ENCODE results near the gene HMX2. TPM values are rescaled to one million over a fixed set of nuclear protein-coding genes. Genes with fewer than 3 reads are reported as not detected.

Gene HMX2
- total RNA-seq, 1 experiment from 2014 or later = 2.7 TPM

- TF ChIP-seq POLR2AphosphoS5 (IDR thresholded peaks at IDR 0.05; ENCODE audit: low read depth, low read length) (no peak), SIN3A (IDR thresholded peaks at IDR 0.05; ENCODE audit: borderline replicate concordance, insufficient read depth, low read depth, low read length) (no peak), REST (IDR thresholded peaks at IDR 0.05; ENCODE audit: insufficient read depth in 1 of 2, low read depth in 2 of 2, low read length in 1 of 2) (no peak)
- POLR2A ChIA-PET = no interaction called here
Observed at GRCh38 chr10:123103944-123104343, 44.0 kb upstream of the HMX2 start.

GRCh38 chr10:123109466-123109865, 38.5 kb upstream of the HMX2 start:
- H3K27ac ChIP-seq (ENCODE audit: low read length) = no peak overlapping the region
- no peak overlapping the region for H3K4me3 ChIP-seq (ENCODE audit: low read depth in 2 of 2, low read length in 2 of 2)
- H3K27me3 ChIP-seq (ENCODE audit: control insufficient read depth, insufficient read depth, low read length) = no peaks in the 10 kb centered on the region
- no peaks in the 10 kb centered on the region for H3K9me3 ChIP-seq (ENCODE audit: control insufficient read depth, insufficient read depth, low read depth, low read length)
- CTCF ChIA-PET = no interaction called here
- POLR2A ChIA-PET = no interaction called here
- no peaks in the 10 kb centered on the region for H3K36me3 ChIP-seq (ENCODE audit: control insufficient read depth, insufficient read depth, low read length)
- DNase-seq (ENCODE audit: low read depth, low spot score) (no peak), ATAC-seq (no peak)
- no peak for TF ChIP-seq CTCF (IDR thresholded peaks at IDR 0.05)
- TF ChIP-seq REST (IDR thresholded peaks at IDR 0.05; ENCODE audit: insufficient read depth in 1 of 2, low read depth in 2 of 2, low read length in 1 of 2) = no peak
- no peak for TF ChIP-seq TCF7L2 (IDR thresholded peaks at IDR 0.05; ENCODE audit: low read depth, low read length)
- no peak for TF ChIP-seq SIN3A (IDR thresholded peaks at IDR 0.05; ENCODE audit: borderline replicate concordance, insufficient read depth, low read depth, low read length)
- TF ChIP-seq POLR2AphosphoS5 (IDR thresholded peaks at IDR 0.05; ENCODE audit: low read depth, low read length) = no peak
- BruUV-seq (replicated peaks) = no TSS peak
- no peaks in the 10 kb centered on the region for H3K4me1 ChIP-seq (ENCODE audit: control insufficient read depth, insufficient read depth, low read length)
- in situ Hi-C loops (cut with HindIII; ENCODE audit: low pct_unique_long_range_greater_than_20kb, low sequenced_read_pairs) = no loop called here
- intact Hi-C loops (cut with micrococcal nuclease; ENCODE audit: unreplicated experiment) = no loop called here

More at GRCh38 chr10:123103944-123104343, 44.0 kb upstream of the HMX2 start:
- Histone ChIP-seq H3K27me3 (ENCODE audit: control insufficient read depth, insufficient read depth, low read length) (no peaks in the 10 kb centered on the region), H3K36me3 (ENCODE audit: control insufficient read depth, insufficient read depth, low read length) (no peaks in the 10 kb centered on the region), H3K9me3 (ENCODE audit: control insufficient read depth, insufficient read depth, low read depth, low read length) (no peaks in the 10 kb centered on the region), H3K4me3 (ENCODE audit: low read depth in 2 of 2, low read length in 2 of 2) (no peak overlapping the region), H3K27ac (ENCODE audit: low read length) (no peak overlapping the region), H3K4me1 (ENCODE audit: control insufficient read depth, insufficient read depth, low read length) (no peaks in the 10 kb centered on the region; the same call in 1 of the 2 replicates)
- ATAC-seq (no peak), DNase-seq (ENCODE audit: low read depth, low spot score) (no peak)
- in situ Hi-C loops (cut with HindIII; ENCODE audit: low pct_unique_long_range_greater_than_20kb, low sequenced_read_pairs) (no loop called here), intact Hi-C loops (cut with micrococcal nuclease; ENCODE audit: unreplicated experiment) (no loop called here)
- CTCF ChIA-PET = no interaction called here
- BruUV-seq (replicated peaks) = no TSS peak

Measured in Panc1 (cell line).